ENCODE data around the gene AP5B1. TPM values are rescaled to one million over a fixed set of nuclear protein-coding genes. Genes with fewer than 3 reads are reported as not detected.
"Not testable (repeated sequence)": the region's sequence is repeated elsewhere in the genome, so short reads cannot be mapped to it uniquely, and the experiment has no call there.

AP5B1 gene
- total and polyA plus RNA-seq, 8 donors, result 2.9 to 39.0 (median 3.8) TPM

DNA sequence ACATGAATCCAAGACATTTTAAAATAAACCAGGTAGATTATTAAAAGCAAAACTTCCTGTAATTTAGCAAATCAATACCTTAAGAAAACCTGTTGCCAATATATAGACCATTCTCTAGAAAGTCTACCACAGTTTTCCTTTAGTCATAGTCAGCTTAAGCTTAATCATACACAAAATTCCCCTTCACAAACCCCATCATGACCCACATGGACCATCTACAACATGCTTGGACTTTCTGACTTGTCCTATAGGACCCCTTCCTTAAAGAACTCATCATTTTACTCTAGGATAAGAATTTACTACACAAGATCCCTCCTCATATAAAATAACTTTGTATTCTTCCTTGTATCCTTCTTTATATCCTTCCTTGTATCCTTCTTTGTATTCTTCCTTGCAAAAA, 44.0 kb downstream of the AP5B1 start:
- intact Hi-C loops (cut with DNase I), result no loop called here
- no peak for DNase-seq

DNA sequence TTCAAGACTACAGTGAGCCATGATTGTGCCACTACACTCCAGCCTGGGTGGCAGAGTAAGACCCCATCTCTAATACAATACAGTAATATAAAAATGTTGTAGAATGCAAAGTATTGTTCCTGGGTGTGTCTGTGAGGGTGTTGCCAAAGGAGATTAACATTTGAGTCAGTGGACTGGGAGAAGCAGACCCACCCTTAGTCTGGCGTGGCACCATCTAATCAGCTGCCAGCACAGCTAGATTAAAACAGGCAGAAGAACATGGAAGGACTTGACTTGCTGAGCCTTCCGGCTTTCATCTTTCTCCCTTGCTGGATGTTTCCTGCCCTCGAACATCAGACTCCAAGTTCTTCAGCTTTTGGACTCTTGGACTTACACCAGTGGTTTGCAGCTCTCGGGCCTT, 45.7 kb downstream of the AP5B1 start:
- H3K36me3 ChIP-seq; H3K27ac ChIP-seq; ATAC-seq; H3K4me1 ChIP-seq; H3K27me3 ChIP-seq; H3K4me3 ChIP-seq; DNase-seq; H3K9me3 ChIP-seq; intact Hi-C loops (cut with DNase I): not testable (repeated sequence)

More for the DNA sequence above, 44.0 kb downstream of the AP5B1 start:
- H3K27ac ChIP-seq, result no peak overlapping the region
- TF ChIP-seq, protein P1, sequence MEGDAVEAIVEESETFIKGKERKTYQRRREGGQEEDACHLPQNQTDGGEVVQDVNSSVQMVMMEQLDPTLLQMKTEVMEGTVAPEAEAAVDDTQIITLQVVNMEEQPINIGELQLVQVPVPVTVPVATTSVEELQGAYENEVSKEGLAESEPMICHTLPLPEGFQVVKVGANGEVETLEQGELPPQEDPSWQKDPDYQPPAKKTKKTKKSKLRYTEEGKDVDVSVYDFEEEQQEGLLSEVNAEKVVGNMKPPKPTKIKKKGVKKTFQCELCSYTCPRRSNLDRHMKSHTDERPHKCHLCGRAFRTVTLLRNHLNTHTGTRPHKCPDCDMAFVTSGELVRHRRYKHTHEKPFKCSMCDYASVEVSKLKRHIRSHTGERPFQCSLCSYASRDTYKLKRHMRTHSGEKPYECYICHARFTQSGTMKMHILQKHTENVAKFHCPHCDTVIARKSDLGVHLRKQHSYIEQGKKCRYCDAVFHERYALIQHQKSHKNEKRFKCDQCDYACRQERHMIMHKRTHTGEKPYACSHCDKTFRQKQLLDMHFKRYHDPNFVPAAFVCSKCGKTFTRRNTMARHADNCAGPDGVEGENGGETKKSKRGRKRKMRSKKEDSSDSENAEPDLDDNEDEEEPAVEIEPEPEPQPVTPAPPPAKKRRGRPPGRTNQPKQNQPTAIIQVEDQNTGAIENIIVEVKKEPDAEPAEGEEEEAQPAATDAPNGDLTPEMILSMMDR (IDR thresholded peaks at IDR 0.05), result no peak
- peaks cover 0 to 4% of the 10 kb centered on the region in 2 donors for H3K9me3 ChIP-seq
- ATAC-seq, result no peak
- no peaks in the 10 kb centered on the region for H3K4me1 ChIP-seq
- no peaks in the 10 kb centered on the region for H3K36me3 ChIP-seq
- no peak overlapping the region for H3K4me3 ChIP-seq
- H3K27me3 ChIP-seq, result peaks cover 0 to 7% of the 10 kb centered on the region in 2 donors

DNA sequence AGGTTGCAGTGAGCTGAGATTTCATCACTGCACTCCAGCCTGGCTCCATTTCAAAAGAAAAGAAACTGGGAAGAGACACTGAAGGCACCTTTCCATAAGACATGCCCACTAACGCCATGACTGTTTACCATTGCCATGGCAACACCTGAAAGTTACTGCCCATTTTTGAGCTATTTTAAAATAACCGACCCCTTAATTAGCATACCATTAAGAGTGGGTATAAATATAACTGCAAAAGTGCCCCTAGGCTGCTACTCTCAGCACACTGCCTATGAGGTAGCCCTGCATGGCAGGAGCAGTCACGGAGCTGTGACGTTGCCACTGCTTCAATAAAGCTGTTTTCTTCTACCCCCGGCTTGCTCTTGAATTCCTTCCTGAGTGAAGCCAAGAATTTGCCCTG, 50.3 kb downstream of the AP5B1 start:
- peaks cover 0 to 4% of the 10 kb centered on the region in 2 donors for H3K27me3 ChIP-seq
- H3K4me3 ChIP-seq, result no peak overlapping the region
- H3K9me3 ChIP-seq, result no peaks in the 10 kb centered on the region
- H3K36me3 ChIP-seq, result no peaks in the 10 kb centered on the region
- ATAC-seq (no peak), DNase-seq (no peak)
- TF ChIP-seq, protein P1 (IDR thresholded peaks at IDR 0.05), result no peak
- H3K27ac ChIP-seq, result no peak overlapping the region
- intact Hi-C loops (cut with DNase I), result no loop called here
- H3K4me1 ChIP-seq, result peaks cover 0 to 3% of the 10 kb centered on the region in 2 donors

DNA sequence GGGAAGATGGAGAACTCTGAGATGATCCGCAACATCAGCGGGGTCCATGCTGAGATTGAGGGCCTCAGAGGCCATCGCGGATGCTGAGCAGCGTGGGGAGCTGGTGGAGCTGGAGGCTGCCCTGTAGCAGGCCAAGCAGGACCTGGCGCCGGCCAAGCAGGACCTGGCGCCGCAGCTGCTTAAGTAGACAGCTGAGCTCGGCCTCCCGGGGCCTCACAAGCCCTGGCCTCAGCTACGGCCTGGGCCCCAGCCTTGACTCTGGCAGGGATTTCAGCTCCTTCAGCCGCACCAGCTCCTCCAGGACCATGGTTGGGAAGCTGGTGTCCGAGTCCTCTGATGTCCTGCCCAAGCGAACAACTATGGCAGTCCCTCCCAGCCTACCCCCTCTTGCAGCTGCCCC, 52.9 kb downstream of the AP5B1 start:
- TF ChIP-seq, protein P1 (IDR thresholded peaks at IDR 0.05), result no peak
- no peaks in the 10 kb centered on the region for H3K36me3 ChIP-seq
- H3K9me3 ChIP-seq, result no peaks in the 10 kb centered on the region
- ATAC-seq, result no peak
- DNase-seq, result no peak
- no peak overlapping the region for H3K4me3 ChIP-seq
- no peaks in the 10 kb centered on the region for H3K27me3 ChIP-seq
- H3K4me1 ChIP-seq, result peaks cover 0 to 3% of the 10 kb centered on the region in 2 donors
- intact Hi-C loops (cut with DNase I), result no loop called here
- H3K27ac ChIP-seq, result no peak overlapping the region

DNA sequence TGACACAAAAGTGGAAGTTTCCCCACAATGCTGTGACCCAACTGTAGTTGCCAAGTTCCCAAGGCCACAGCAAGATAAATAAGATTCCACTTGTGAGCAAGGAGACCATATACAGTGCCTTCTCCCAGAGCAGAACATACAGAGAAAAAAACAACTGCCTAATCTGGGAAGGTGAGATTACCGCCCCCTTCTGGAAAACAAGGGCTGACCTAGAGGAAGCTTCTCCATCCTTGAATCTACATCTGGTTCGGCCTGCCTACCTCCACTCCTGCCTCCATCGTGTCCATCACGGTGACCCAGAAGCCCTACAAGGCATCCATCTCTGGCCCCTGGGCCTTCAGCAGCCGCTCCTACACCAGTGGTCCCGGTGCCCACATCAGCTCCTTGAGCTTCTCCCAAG, 54.1 kb downstream of the AP5B1 start:
- no peak overlapping the region for H3K4me3 ChIP-seq
- no peaks in the 10 kb centered on the region for H3K36me3 ChIP-seq
- no peak for ATAC-seq
- no peaks in the 10 kb centered on the region for H3K27me3 ChIP-seq
- no peaks in the 10 kb centered on the region for H3K9me3 ChIP-seq
- peaks cover 0 to 3% of the 10 kb centered on the region in 2 donors for H3K4me1 ChIP-seq
- TF ChIP-seq, protein P1 (IDR thresholded peaks at IDR 0.05), result no peak
- peak overlapping the region in 1 of 2 donors; percentile 23 for H3K27ac ChIP-seq
- DNase-seq, result no peak
- intact Hi-C loops (cut with DNase I), result no loop called here

Other genes starting within 250 kb of the AP5B1 start
- 100 to 1,000 TPM in 1 of 2 donors, 10 to 100 TPM in 1; 70.8 to 157 TPM for gene LTBP3, start 222.6 kb downstream of the AP5B1 start, total RNA-seq
- 100 to 1,000 TPM; 235 to 322 (median 257) TPM for gene LTBP3, start 222.6 kb downstream of the AP5B1 start, polyA plus RNA-seq (ENCODE audit: insufficient read length in 6 of 6)
- gene ZNRD2, start 210.5 kb downstream of the AP5B1 start, total RNA-seq, result 10 to 100 TPM; 21.7 to 32.3 TPM
- 10 to 100 TPM; 44.1 to 55.7 (median 54.2) TPM for gene ZNRD2, start 210.5 kb downstream of the AP5B1 start, polyA plus RNA-seq (ENCODE audit: insufficient read length in 6 of 6)
- gene FAM89B, start 208.4 kb downstream of the AP5B1 start, total RNA-seq, result 10 to 100 TPM; 47.1 to 57.5 TPM
- 10 to 100 TPM; 20.7 to 35.7 (median 31.8) TPM for gene FAM89B, start 208.4 kb downstream of the AP5B1 start, polyA plus RNA-seq (ENCODE audit: insufficient read length in 6 of 6)
- gene EHBP1L1, start 204.9 kb downstream of the AP5B1 start, total RNA-seq, result 100 to 1,000 TPM in 1 of 2 donors, 10 to 100 TPM in 1; 57.0 to 133 TPM
- gene EHBP1L1, start 204.9 kb downstream of the AP5B1 start, polyA plus RNA-seq (ENCODE audit: insufficient read length in 6 of 6), result 10 to 100 TPM; 28.5 to 39.7 (median 35.4) TPM
- 1 to 10 TPM in 1 of 2 donors, not detected in 1; 2.0 TPM for gene KCNK7, start 185.2 kb downstream of the AP5B1 start, total RNA-seq
- 1 to 10 TPM in 1 of 6 donors, under 1 TPM in 5; 0.21 to 1.2 (median 0.47) TPM for gene KCNK7, start 185.2 kb downstream of the AP5B1 start, polyA plus RNA-seq (ENCODE audit: insufficient read length in 6 of 6)
- gene MAP3K11, start 166.8 kb downstream of the AP5B1 start, total RNA-seq, result 100 to 1,000 TPM in 1 of 2 donors, 10 to 100 TPM in 1; 74.7 to 100 TPM
- 10 to 100 TPM; 43.9 to 64.0 (median 56.6) TPM for gene MAP3K11, start 166.8 kb downstream of the AP5B1 start, polyA plus RNA-seq (ENCODE audit: insufficient read length in 6 of 6)
- gene PCNX3, start 165.2 kb downstream of the AP5B1 start, total RNA-seq, result 10 to 100 TPM; 36.7 to 44.5 TPM
- gene PCNX3, start 165.2 kb downstream of the AP5B1 start, polyA plus RNA-seq (ENCODE audit: insufficient read length in 6 of 6), result 10 to 100 TPM; 19.9 to 35.4 (median 25.3) TPM
- gene SIPA1, start 142.9 kb downstream of the AP5B1 start, total RNA-seq, result 100 to 1,000 TPM in 1 of 2 donors, 10 to 100 TPM in 1; 77.3 to 107 TPM
- gene SIPA1, start 142.9 kb downstream of the AP5B1 start, polyA plus RNA-seq (ENCODE audit: insufficient read length in 6 of 6), result 10 to 100 TPM; 40.5 to 57.3 (median 46.8) TPM
- gene RELA, start 118.1 kb downstream of the AP5B1 start, total RNA-seq, result 10 to 100 TPM; 56.5 to 67.9 TPM
- 10 to 100 TPM; 51.3 to 70.6 (median 58.8) TPM for gene RELA, start 118.1 kb downstream of the AP5B1 start, polyA plus RNA-seq (ENCODE audit: insufficient read length in 6 of 6)
- gene KAT5, start 68.7 kb downstream of the AP5B1 start, total RNA-seq, result 10 to 100 TPM; 57.0 to 67.1 TPM
- 10 to 100 TPM; 58.4 to 69.2 (median 64.5) TPM for gene KAT5, start 68.7 kb downstream of the AP5B1 start, polyA plus RNA-seq (ENCODE audit: insufficient read length in 6 of 6)
- gene RNASEH2C, start 60.2 kb downstream of the AP5B1 start, total RNA-seq, result 10 to 100 TPM; 46.0 to 70.1 TPM
- 10 to 100 TPM; 34.7 to 52.5 (median 37.2) TPM for gene RNASEH2C, start 60.2 kb downstream of the AP5B1 start, polyA plus RNA-seq (ENCODE audit: insufficient read length in 6 of 6)
- gene OVOL1, start 6.1 kb upstream of the AP5B1 start, total RNA-seq, result under 1 TPM; 0.37 to 0.41 TPM
- gene OVOL1, start 6.1 kb upstream of the AP5B1 start, polyA plus RNA-seq (ENCODE audit: insufficient read length in 6 of 6), result under 1 TPM; 0.20 to 0.45 (median 0.31) TPM
- 1 to 10 TPM in 1 of 2 donors, under 1 TPM in 1; 0.24 to 1.9 TPM for gene SNX32, start 53.0 kb upstream of the AP5B1 start, total RNA-seq
- gene SNX32, start 53.0 kb upstream of the AP5B1 start, polyA plus RNA-seq (ENCODE audit: insufficient read length in 6 of 6), result 1 to 10 TPM; 2.5 to 4.4 (median 3.1) TPM
- 1,000 to 10,000 TPM in 1 of 2 donors, 100 to 1,000 TPM in 1; 790 to 1,162 TPM for gene CFL1, start 77.2 kb upstream of the AP5B1 start, total RNA-seq
- 100 to 1,000 TPM; 599 to 799 (median 752) TPM for gene CFL1, start 77.2 kb upstream of the AP5B1 start, polyA plus RNA-seq (ENCODE audit: insufficient read length in 6 of 6)
- 10 to 100 TPM; 43.4 to 50.7 TPM for gene MUS81, start 79.5 kb upstream of the AP5B1 start, total RNA-seq
- 10 to 100 TPM; 44.7 to 55.0 (median 52.0) TPM for gene MUS81, start 79.5 kb upstream of the AP5B1 start, polyA plus RNA-seq (ENCODE audit: insufficient read length in 6 of 6)
- 100 to 1,000 TPM in 1 of 2 donors, 10 to 100 TPM in 1; 67.6 to 113 TPM for gene EFEMP2, start 91.8 kb upstream of the AP5B1 start, total RNA-seq
- gene EFEMP2, start 91.8 kb upstream of the AP5B1 start, polyA plus RNA-seq (ENCODE audit: insufficient read length in 6 of 6), result 100 to 1,000 TPM; 111 to 169 (median 152) TPM
- gene CTSW, start 98.9 kb upstream of the AP5B1 start, total RNA-seq, result 1 to 10 TPM; 5.8 to 9.1 TPM
- 1 to 10 TPM; 2.7 to 7.2 (median 5.7) TPM for gene CTSW, start 98.9 kb upstream of the AP5B1 start, polyA plus RNA-seq (ENCODE audit: insufficient read length in 6 of 6)
- 10 to 100 TPM; 56.5 to 69.6 TPM for gene FIBP, start 107.5 kb upstream of the AP5B1 start, total RNA-seq
- 10 to 100 TPM; 72.3 to 83.0 (median 77.7) TPM for gene FIBP, start 107.5 kb upstream of the AP5B1 start, polyA plus RNA-seq (ENCODE audit: insufficient read length in 6 of 6)
- gene CCDC85B, start 109.7 kb upstream of the AP5B1 start, total RNA-seq, result 10 to 100 TPM; 23.3 to 32.0 TPM
- gene CCDC85B, start 109.7 kb upstream of the AP5B1 start, polyA plus RNA-seq (ENCODE audit: insufficient read length in 6 of 6), result 10 to 100 TPM; 10.0 to 23.8 (median 15.1) TPM
- gene FOSL1, start 119.4 kb upstream of the AP5B1 start, total RNA-seq, result 10 to 100 TPM in 1 of 2 donors, 1 to 10 TPM in 1; 3.4 to 16.3 TPM
- gene FOSL1, start 119.4 kb upstream of the AP5B1 start, polyA plus RNA-seq (ENCODE audit: insufficient read length in 6 of 6), result under 1 TPM in 4 of 6 donors, not detected in 2; 0.17 to 0.22 (median 0.21) TPM
- gene C11orf68, start 138.1 kb upstream of the AP5B1 start, total RNA-seq, result 10 to 100 TPM; 29.6 to 35.0 TPM
- gene C11orf68, start 138.1 kb upstream of the AP5B1 start, polyA plus RNA-seq (ENCODE audit: insufficient read length in 6 of 6), result 10 to 100 TPM; 31.1 to 36.9 (median 34.4) TPM
- 10 to 100 TPM; 61.0 to 64.5 TPM for gene DRAP1, start 138.4 kb upstream of the AP5B1 start, total RNA-seq
- gene DRAP1, start 138.4 kb upstream of the AP5B1 start, polyA plus RNA-seq (ENCODE audit: insufficient read length in 6 of 6), result 100 to 1,000 TPM in 1 of 6 donors, 10 to 100 TPM in 5; 69.2 to 112 (median 91.8) TPM
- not detected for gene TSGA10IP, start 164.5 kb upstream of the AP5B1 start, total RNA-seq
- 1 to 10 TPM in 1 of 6 donors, under 1 TPM in 4, not detected in 1; 0.26 to 1.0 (median 0.79) TPM for gene TSGA10IP, start 164.5 kb upstream of the AP5B1 start, polyA plus RNA-seq (ENCODE audit: insufficient read length in 6 of 6)
- 10 to 100 TPM; 34.1 to 50.8 TPM for gene SART1, start 180.8 kb upstream of the AP5B1 start, total RNA-seq
- 10 to 100 TPM; 40.0 to 55.4 (median 46.3) TPM for gene SART1, start 180.8 kb upstream of the AP5B1 start, polyA plus RNA-seq (ENCODE audit: insufficient read length in 6 of 6)
- gene EIF1AD, start 221.2 kb upstream of the AP5B1 start, total RNA-seq, result 10 to 100 TPM; 28.4 to 30.5 TPM
- gene EIF1AD, start 221.2 kb upstream of the AP5B1 start, polyA plus RNA-seq (ENCODE audit: insufficient read length in 6 of 6), result 10 to 100 TPM; 23.6 to 30.5 (median 27.4) TPM
- 100 to 1,000 TPM; 161 to 183 TPM for gene BANF1, start 221.5 kb upstream of the AP5B1 start, total RNA-seq
- gene BANF1, start 221.5 kb upstream of the AP5B1 start, polyA plus RNA-seq (ENCODE audit: insufficient read length in 6 of 6), result 100 to 1,000 TPM; 211 to 248 (median 228) TPM
- gene CST6, start 231.0 kb upstream of the AP5B1 start, total RNA-seq, result 10 to 100 TPM; 20.3 to 46.5 TPM
- 1 to 10 TPM in 1 of 6 donors, under 1 TPM in 5; 0.18 to 1.3 (median 0.46) TPM for gene CST6, start 231.0 kb upstream of the AP5B1 start, polyA plus RNA-seq (ENCODE audit: insufficient read length in 6 of 6)
- 1 to 10 TPM; 1.2 to 2.6 TPM for gene CATSPER1, start 245.5 kb upstream of the AP5B1 start, total RNA-seq
- gene CATSPER1, start 245.5 kb upstream of the AP5B1 start, polyA plus RNA-seq (ENCODE audit: insufficient read length in 6 of 6), result under 1 TPM in 1 of 6 donors, not detected in 5; 0.24 TPM